ENCODE results near the gene TBC1D9.

- TF ChIP-seq, protein P1, sequence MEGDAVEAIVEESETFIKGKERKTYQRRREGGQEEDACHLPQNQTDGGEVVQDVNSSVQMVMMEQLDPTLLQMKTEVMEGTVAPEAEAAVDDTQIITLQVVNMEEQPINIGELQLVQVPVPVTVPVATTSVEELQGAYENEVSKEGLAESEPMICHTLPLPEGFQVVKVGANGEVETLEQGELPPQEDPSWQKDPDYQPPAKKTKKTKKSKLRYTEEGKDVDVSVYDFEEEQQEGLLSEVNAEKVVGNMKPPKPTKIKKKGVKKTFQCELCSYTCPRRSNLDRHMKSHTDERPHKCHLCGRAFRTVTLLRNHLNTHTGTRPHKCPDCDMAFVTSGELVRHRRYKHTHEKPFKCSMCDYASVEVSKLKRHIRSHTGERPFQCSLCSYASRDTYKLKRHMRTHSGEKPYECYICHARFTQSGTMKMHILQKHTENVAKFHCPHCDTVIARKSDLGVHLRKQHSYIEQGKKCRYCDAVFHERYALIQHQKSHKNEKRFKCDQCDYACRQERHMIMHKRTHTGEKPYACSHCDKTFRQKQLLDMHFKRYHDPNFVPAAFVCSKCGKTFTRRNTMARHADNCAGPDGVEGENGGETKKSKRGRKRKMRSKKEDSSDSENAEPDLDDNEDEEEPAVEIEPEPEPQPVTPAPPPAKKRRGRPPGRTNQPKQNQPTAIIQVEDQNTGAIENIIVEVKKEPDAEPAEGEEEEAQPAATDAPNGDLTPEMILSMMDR (IDR thresholded peaks at IDR 0.05; ENCODE audit: low read length) = no peak
- TF ChIP-seq EZH2 (optimal IDR thresholded peaks at IDR 0.05; ENCODE audit: low read depth, low read length) = no peak
- no peak for TF ChIP-seq EZH2phosphoT487 (IDR thresholded peaks at IDR 0.05; ENCODE audit: low read length)
Measured at GRCh38 chr4:140673729-140674128, 82.5 kb downstream of the TBC1D9 start.

Measured in MM.1S (cell line).